Ovary (tissue), 9 donors: Measurements from ENCODE around the gene NKAIN2. TPM values are rescaled to one million over a fixed set of nuclear protein-coding genes. Genes with fewer than 3 reads are reported as not detected.

Source experiments
- DNase-seq, 5 donors: peaks; one replicate each; pipeline ENCODE4 v3.0.0-alpha.2; 2019 to 2020
- H3K27ac ChIP-seq, 2 donors: fragments of 200-600 bp; one replicate each; pipeline versions ENCODE4 v1.5.1 to v1.8.0; 2019 to 2022
- H3K27me3 ChIP-seq: fragments of 200-600 bp; one replicate; pipeline ENCODE4 v1.8.0; 2022
- H3K36me3 ChIP-seq: fragments of 200-600 bp; sonication (generic); one replicate; pipeline ENCODE4 v1.5.1; 2019
- H3K4me1 ChIP-seq: one replicate; pipeline ENCODE4 v1.8.1; 2013; ENCODE audit warnings: mild to moderate bottlenecking, moderate library complexity; ENCODE audit not compliant: insufficient read depth
- H3K4me3 ChIP-seq: fragments of 200-600 bp; sonication (generic); one replicate; pipeline ENCODE4 v1.5.1; 2017
- H3K9me3 ChIP-seq, 2 donors: fragments of 200-600 bp in 1 of 2; sonication (generic) in 1 of 2; one replicate each; pipeline versions ENCODE4 v1.5.1 to v1.8.1; 2013 to 2019; ENCODE audit warnings: mild to moderate bottlenecking in 1 of 2, moderate library complexity in 1 of 2
- CTCF ChIP-seq, 3 donors: fragments of 450-650 bp in 2 of 3; fragments of 200-600 bp in 1 of 3; IDR thresholded peaks; one replicate each; pipeline versions ENCODE4 v1.5.1 to v1.8.0; 2016 to 2022; ENCODE audit warnings: antibody characterized with exemption in 3 of 3, mild to moderate bottlenecking in 1 of 3
- EP300 ChIP-seq: sonication (generic); formaldehyde crosslinking; IDR thresholded peaks from one replicate; pipeline ENCODE4 v1.6.1; 2017; ENCODE audit warnings: antibody characterized with exemption
- POLR2A ChIP-seq: fragments of 450-650 bp; IDR thresholded peaks from one replicate; pipeline ENCODE4 v1.6.1; 2017; ENCODE audit warnings: antibody characterized with exemption, mild to moderate bottlenecking, moderate library complexity
- WGBS, 3 donors: extraction: QIAGEN DNeasy Blood & Tissue Kit in 1 of 3; methylation state at CpG; one replicate each; pipeline versions ENCODE4 v1.1.5 to v1.1.7; 2013 to 2017; 5-methylcytosine and 5-hydroxymethylcytosine counted together
- intact Hi-C, 4 donors: fragments of 100-400 bp; cut with DNase I; formaldehyde crosslinking; loops; one replicate each; pipeline versions ENCODE4 v1.11.0 to v1.15.1; 2022 to 2023
- polyA plus RNA-seq, 2 donors: library from polyadenylated mRNA; stranded (reverse); fragments of 200-250 nt in 1 of 2; fragments of 350-450 nt in 1 of 2; fragmentation: Illumina TruSeq in 1 of 2; extraction: RNeasy Lipid Tissue Mini Kit (QIAGEN cat#74804) in 1 of 2; gene quantifications; one replicate each; pipeline ENCODE4 v1.2.3, GENCODE V29; 2013 to 2014
- total RNA-seq, 7 donors: library from RNA; depleted of rRNA in 2 of 7; stranded (reverse); fragments of >200 nt in 2 of 7; fragmentation: NEBNext Ultra II Directional in 3 of 7; extraction: Animal tissue kit (Norgen Biotek cat#: 25700) in 3 of 7; gene quantifications; one replicate each; pipeline versions ENCODE4 v1.1.0 to v1.2.4, GENCODE V29; 2016 to 2023
- donor health status: DM: no; HTN: no; CAD: no; lungs with moderate emphysema.
- donor health status: DM: no; HTN: no; CAD: no.
- donor health status: Bipolar disorder and iron deficiency.
- donor health status: DM: yes; HTN: yes; CAD: no.
- donor health status: DM: no; HTN: no; CAD: no.
- donor health status: DM: yes; HTN: yes; CAD: no.

Gene NKAIN2
- total and polyA plus RNA-seq, 9 donors = 0.13 to 1.0 (median 0.40) TPM; not detected in 4

- intact Hi-C loops = no loop called here
- Histone ChIP-seq H3K4me3 (no peak overlapping the region), H3K9me3 (no peaks in the 10 kb centered on the region), H3K27ac (no peak overlapping the region), H3K36me3 (no peaks in the 10 kb centered on the region), H3K27me3 (no peaks in the 10 kb centered on the region), H3K4me1 (no peaks in the 10 kb centered on the region)
- no peak for TF ChIP-seq EP300
- TF ChIP-seq CTCF (IDR thresholded peaks at IDR 0.05) = no peak
- TF ChIP-seq POLR2A = no peak
- no peak for DNase-seq
Measured at GRCh38 chr6:124054034-124054433, 250.4 kb downstream of the NKAIN2 start.

DNA sequence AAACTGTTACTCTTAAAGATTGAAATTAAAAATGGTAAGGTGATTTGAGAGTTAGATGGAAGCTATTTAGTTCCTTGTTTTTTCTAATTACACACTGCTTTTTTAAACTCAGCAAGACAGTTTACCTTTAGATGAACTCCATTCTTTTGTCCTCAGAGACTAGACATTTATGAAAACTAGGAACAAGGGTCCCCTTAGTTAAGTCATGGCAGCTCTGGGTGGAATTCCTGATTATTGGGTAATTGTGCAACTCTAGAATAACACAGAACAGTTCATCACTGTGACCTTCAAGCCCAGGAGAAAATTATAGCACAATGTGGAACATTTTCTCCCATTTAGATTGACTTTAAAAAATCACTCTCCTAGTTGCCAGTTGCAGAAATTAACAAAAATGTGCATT is 251.7 kb downstream of the NKAIN2 start:
- H3K27me3 ChIP-seq = no peaks in the 10 kb centered on the region
- H3K4me3 ChIP-seq = no peak overlapping the region
- no peaks in the 10 kb centered on the region for H3K9me3 ChIP-seq
- intact Hi-C loops = no loop called here
- H3K4me1 ChIP-seq = no peaks in the 10 kb centered on the region
- DNase-seq = no peak
- no peak for TF ChIP-seq EP300
- no peak for TF ChIP-seq CTCF (IDR thresholded peaks at IDR 0.05)
- TF ChIP-seq POLR2A = no peak
- H3K27ac ChIP-seq = no peak overlapping the region
- no peaks in the 10 kb centered on the region for H3K36me3 ChIP-seq

DNA sequence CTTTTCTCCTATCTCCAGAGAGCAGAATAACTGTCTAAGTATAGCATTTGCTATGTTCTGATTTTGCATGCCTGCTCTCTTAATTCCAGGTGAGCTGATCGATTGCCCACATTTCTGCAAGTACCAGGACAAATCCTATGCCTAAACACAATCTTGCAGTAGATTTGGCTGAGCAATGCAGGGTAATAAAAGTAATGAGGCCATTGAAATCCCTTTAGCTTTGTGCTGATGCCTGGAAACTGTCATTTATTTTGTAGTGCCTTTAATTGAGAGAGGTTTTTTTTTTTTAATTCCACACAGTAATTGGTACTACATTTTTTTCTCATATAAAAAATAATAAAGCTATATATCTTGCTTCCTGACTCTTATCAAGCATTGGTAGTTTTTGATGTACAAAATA is 252.3 kb downstream of the NKAIN2 start:
- WGBS, 3 donors = 62 to 74% (median 69%) methylated on average over 1 of the region's 1 CpG

GRCh38 chr6:124056407-124057334 is 253.0 kb downstream of the NKAIN2 start:
- no peaks in the 10 kb centered on the region for H3K4me1 ChIP-seq
- intact Hi-C loops = no loop called here
- no peak for TF ChIP-seq POLR2A
- TF ChIP-seq CTCF (IDR thresholded peaks at IDR 0.05) = no peak
- no peak for TF ChIP-seq EP300
- WGBS, 3 donors = 58 to 65% (median 65%) methylated on average over 3 of the region's 3 CpGs
- H3K27ac ChIP-seq = no peak overlapping the region
- H3K36me3 ChIP-seq = no peaks in the 10 kb centered on the region
- H3K9me3 ChIP-seq = no peaks in the 10 kb centered on the region
- DNase-seq = no peak
- H3K4me3 ChIP-seq = no peak overlapping the region
- H3K27me3 ChIP-seq = no peaks in the 10 kb centered on the region

More for the DNA sequence above, 252.3 kb downstream of the NKAIN2 start:
- Histone ChIP-seq H3K27ac (no peak overlapping the region), H3K36me3 (no peaks in the 10 kb centered on the region), H3K9me3 (no peaks in the 10 kb centered on the region), H3K4me3 (no peak overlapping the region), H3K4me1 (no peaks in the 10 kb centered on the region), H3K27me3 (no peaks in the 10 kb centered on the region)
- intact Hi-C loops = no loop called here
- no peak for TF ChIP-seq POLR2A
- TF ChIP-seq CTCF (IDR thresholded peaks at IDR 0.05) = no peak
- no peak for TF ChIP-seq EP300
- no peak for DNase-seq
